Measurements from ENCODE around the gene ELF3.
"Not testable (repeated sequence)": the region's sequence is repeated elsewhere in the genome, so short reads cannot be mapped to it uniquely, and the experiment has no call there.

The ELF3 gene

GRCh38 chr1:202064889-202065312, 54.5 kb downstream of the ELF3 start:
- DNase-seq (ENCODE audit: low read depth in 1 of 2, low spot score in 1 of 2), result not testable (repeated sequence)
